ENCODE measurements around the gene RET.

DNA sequence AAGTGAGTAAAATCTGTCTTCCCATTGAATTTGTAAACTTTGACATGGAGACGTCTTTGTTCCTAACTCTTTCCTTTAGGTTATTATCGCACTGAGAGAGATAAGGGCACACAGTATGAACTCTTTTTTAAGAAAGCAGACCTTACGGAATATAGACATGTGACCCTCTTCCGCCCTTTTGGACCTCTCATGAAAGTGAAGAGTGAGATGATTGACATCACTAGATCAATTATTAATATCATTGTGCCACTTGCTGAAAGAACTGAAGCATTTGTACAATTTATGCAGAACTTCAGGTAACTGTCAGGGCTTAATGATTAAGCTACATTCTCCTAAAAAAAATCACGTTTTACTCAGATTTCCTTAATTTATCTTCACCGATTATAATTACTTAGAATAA is 81.8 kb downstream of the RET start:
- TF ChIP-seq CTCF (IDR thresholded peaks at IDR 0.05) (no peak), POLR2A (IDR thresholded peaks at IDR 0.05) (no peak), EP300 (IDR thresholded peaks at IDR 0.05) (no peak)
